GM21423 (cell line): Measurements from ENCODE around the gene LRP8.
"Not testable (repeated sequence)": the region's sequence is repeated elsewhere in the genome, so short reads cannot be mapped to it uniquely, and the experiment has no call there.

ENCODE experiments used
- ATAC-seq: cut with Tn5 transposase; IDR thresholded peaks from one replicate; pipeline ENCODE4 v1.9.1; 2021; ENCODE audit warnings: mild to moderate bottlenecking, moderate library complexity; ENCODE audit not compliant: unreplicated experiment

LRP8 gene

GRCh38 chr1:53285969-53286760 is 41.7 kb downstream of the LRP8 start:
- no peak for ATAC-seq

GRCh38 chr1:53285546-53285945 is 42.3 kb downstream of the LRP8 start:
- ATAC-seq, result no peak

GRCh38 chr1:53284224-53285020 is 43.4 kb downstream of the LRP8 start:
- ATAC-seq, result no peak

- ATAC-seq, result not testable (repeated sequence)
Measured at GRCh38 chr1:53283156-53283555, 44.7 kb downstream of the LRP8 start.

GRCh38 chr1:53281133-53281532 is 46.7 kb downstream of the LRP8 start:
- no peak for ATAC-seq

GRCh38 chr1:53280496-53280895 is 47.4 kb downstream of the LRP8 start:
- ATAC-seq, result no peak

GRCh38 chr1:53279296-53280200 is 48.3 kb downstream of the LRP8 start:
- no peak for ATAC-seq

- ATAC-seq, result no peak
Measured at GRCh38 chr1:53278298-53278725, 49.6 kb downstream of the LRP8 start.

- no peak for ATAC-seq
Measured at GRCh38 chr1:53277326-53277725, 50.5 kb downstream of the LRP8 start.

- ATAC-seq, result no peak
Measured at GRCh38 chr1:53276902-53277281, 51.0 kb downstream of the LRP8 start.

- no peak for ATAC-seq
Measured at GRCh38 chr1:53276153-53276901, 51.5 kb downstream of the LRP8 start.

GRCh38 chr1:53275566-53275965 is 52.3 kb downstream of the LRP8 start:
- ATAC-seq, result no peak

- ATAC-seq, result no peak
Measured at GRCh38 chr1:53274541-53275185, 53.2 kb downstream of the LRP8 start.

- ATAC-seq, result no peak
Measured at GRCh38 chr1:53274026-53274425, 53.8 kb downstream of the LRP8 start.

- ATAC-seq, result no peak
Measured at GRCh38 chr1:53273526-53273925, 54.3 kb downstream of the LRP8 start.

- no peak for ATAC-seq
Measured at GRCh38 chr1:53272349-53272748, 55.5 kb downstream of the LRP8 start.

- no peak for ATAC-seq
Measured at GRCh38 chr1:53271446-53272090, 56.3 kb downstream of the LRP8 start.

GRCh38 chr1:53270873-53271272 is 57.0 kb downstream of the LRP8 start:
- no peak for ATAC-seq

- ATAC-seq, result no peak
Measured at GRCh38 chr1:53270107-53270506, 57.8 kb downstream of the LRP8 start.
